H1 (cell line): ENCODE measurements around the gene CHDH. TPM values are rescaled to one million over a fixed set of nuclear protein-coding genes. Genes with fewer than 3 reads are reported as not detected.

Experiments
- CTCF ChIA-PET: fragments of 300-600 bp; sonication (Branson Sonifier 250); formaldehyde crosslinking; loops from one replicate; lab custom pipeline; 2021; ENCODE audit not compliant: partially characterized antibody; lab: Charles Lee
- POLR2A ChIA-PET: fragments of 300-600 bp; sonication (Branson Sonifier 250); formaldehyde crosslinking; loops from one replicate; lab custom pipeline; 2021; ENCODE audit warnings: inconsistent platforms; ENCODE audit not compliant: partially characterized antibody; lab: Charles Lee
- DNase-seq, 2 experiments: peaks; one replicate each; pipeline versions ENCODE4 v3.0.0 to v3.0.0-alpha.2; 2010 to 2022; ENCODE audit warnings: low spot score in 2 of 2, low read depth in 1 of 2, mixed read lengths in 1 of 2
- FAIRE-seq: peaks from 2 replicates; lab custom pipeline; 2011; peaks lifted over from hg19 to GRCh38; lab: Jason Lieb, UNC
- H2AFZ ChIP-seq: 2 replicates; pipeline ENCODE4 v1.8.1; 2012; ENCODE audit warnings: low read length, inconsistent platforms
- H2AK5ac ChIP-seq: 2 replicates; pipeline ENCODE4 v1.6.1; 2013; ENCODE audit warnings: low read depth, low read length
- H2BK120ac ChIP-seq: replicated peaks from 2 replicates; pipeline ENCODE3; 2013; ENCODE audit warnings: low read depth, low read length, inconsistent platforms
- H2BK12ac ChIP-seq: 2 replicates; pipeline ENCODE4 v1.6.1; 2013; ENCODE audit warnings: low read depth, low read length
- H2BK15ac ChIP-seq: 2 replicates; pipeline ENCODE4 v1.6.1; 2013; ENCODE audit warnings: low read length
- H2BK20ac ChIP-seq: 2 replicates; pipeline ENCODE4 v1.6.1; 2013; ENCODE audit warnings: low read length
- H2BK5ac ChIP-seq: 2 replicates; pipeline ENCODE4 v1.6.1; 2013; ENCODE audit warnings: low read depth, low read length
- H3K14ac ChIP-seq: 2 replicates; pipeline ENCODE4 v1.6.1; 2013; ENCODE audit warnings: inconsistent platforms; ENCODE audit not compliant: insufficient read length
- H3K18ac ChIP-seq: 2 replicates; pipeline ENCODE4 v1.6.1; 2013; ENCODE audit warnings: low read length; ENCODE audit errors: extremely low read depth
- H3K23ac ChIP-seq: 2 replicates; pipeline ENCODE4 v1.6.1; 2013; ENCODE audit warnings: inconsistent platforms; ENCODE audit not compliant: insufficient read length
- H3K23me2 ChIP-seq: 2 replicates; pipeline ENCODE4 v1.6.1; 2013; ENCODE audit warnings: low read depth, low read length
- H3K27ac ChIP-seq: 2 replicates; pipeline ENCODE4 v1.6.1; 2011; ENCODE audit warnings: low read depth, low read length, inconsistent platforms
- H3K27me3 ChIP-seq, 4 experiments: replicated peaks in 1 of 4; 1 replicate in 1 of 4; 2 replicates in 3 of 4; pipeline versions ENCODE4 v1.6.1 to v1.8.1; 2011 to 2013; ENCODE audit warnings: low read length in 3 of 4, mild to moderate bottlenecking in 3 of 4, inconsistent platforms in 2 of 4, mixed read lengths in 2 of 4, moderate library complexity in 1 of 4; ENCODE audit not compliant: control insufficient read depth in 3 of 4, insufficient read depth in 3 of 4; ENCODE audit errors: extremely low read depth in 1 of 4
- H3K36me3 ChIP-seq, 4 experiments: 2 replicates each; pipeline versions ENCODE4 v1.6.1 to v1.8.1; 2011 to 2013; ENCODE audit warnings: mild to moderate bottlenecking in 4 of 4, low read length in 3 of 4, moderate library complexity in 2 of 4, control low read depth in 1 of 4, inconsistent platforms in 1 of 4; ENCODE audit not compliant: insufficient read depth in 4 of 4, control insufficient read depth in 2 of 4
- H3K4ac ChIP-seq: replicated peaks from 2 replicates; pipeline ENCODE3; 2013; ENCODE audit warnings: low read length, low read depth, mixed read lengths, inconsistent platforms; ENCODE audit not compliant: insufficient read length
- H3K4me1 ChIP-seq, 4 experiments: replicated peaks in 1 of 4; 1 replicate in 1 of 4; 2 replicates in 3 of 4; pipeline versions ENCODE4 v1.6.1 to v1.8.1; 2011 to 2013; ENCODE audit warnings: low read length in 3 of 4, inconsistent platforms in 2 of 4, mixed read lengths in 1 of 4; ENCODE audit not compliant: insufficient read depth in 4 of 4, control insufficient read depth in 3 of 4
- H3K4me2 ChIP-seq, 2 experiments: 2 replicates each; pipeline versions ENCODE4 v1.6.1 to v1.8.1; 2011 to 2013; ENCODE audit warnings: low read depth in 2 of 2, low read length in 2 of 2, control low read depth in 1 of 2, inconsistent platforms in 1 of 2, mild to moderate bottlenecking in 1 of 2; ENCODE audit not compliant: insufficient read depth in 1 of 2
- H3K4me3 ChIP-seq, 4 experiments: fragments of 200-600, 300-600 bp in 1 of 4; sonication (generic), shearing (Covaris generic), sonication (Bioruptor Twin) in 1 of 4; 2 replicates each; pipeline versions ENCODE4 v1.5.1 to v1.8.1; 2011 to 2016; ENCODE audit warnings: low read length in 4 of 4, low read depth in 3 of 4, control low read depth in 2 of 4, inconsistent platforms in 2 of 4, mild to moderate bottlenecking in 2 of 4, mixed read lengths in 1 of 4, moderate library complexity in 1 of 4; ENCODE audit not compliant: insufficient read depth in 2 of 4; ENCODE audit errors: extremely low read depth in 1 of 4
- H3K56ac ChIP-seq: replicated peaks from 2 replicates; pipeline ENCODE3; 2013; ENCODE audit warnings: low read depth, mild to moderate bottlenecking, mixed read lengths, low read length, inconsistent platforms; ENCODE audit not compliant: insufficient read length
- H3K79me1 ChIP-seq: 2 replicates; pipeline ENCODE4 v1.6.1; 2013; ENCODE audit warnings: low read depth, low read length, control low read depth
- H3K79me2 ChIP-seq, 2 experiments: 2 replicates each; pipeline versions ENCODE4 v1.6.1 to v1.8.1; 2012 to 2013; ENCODE audit warnings: low read length in 2 of 2, mild to moderate bottlenecking in 2 of 2, inconsistent platforms in 1 of 2; ENCODE audit not compliant: insufficient read depth in 2 of 2, control insufficient read depth in 1 of 2
- H3K9ac ChIP-seq, 4 experiments: replicated peaks in 1 of 4; 1 replicate in 1 of 4; 2 replicates in 3 of 4; pipeline versions ENCODE4 v1.6.1 to v1.8.1; 2011 to 2013; ENCODE audit warnings: low read depth in 3 of 4, low read length in 3 of 4, control low read depth in 2 of 4, mild to moderate bottlenecking in 2 of 4, moderate library complexity in 2 of 4, inconsistent platforms in 1 of 4; ENCODE audit errors: extremely low read depth in 1 of 4
- H3K9me3 ChIP-seq, 2 experiments: 2 replicates each; pipeline versions ENCODE4 v1.6.1 to v1.8.1; 2012 to 2013; ENCODE audit warnings: mild to moderate bottlenecking in 2 of 2, moderate library complexity in 2 of 2, control low read depth in 1 of 2, inconsistent platforms in 1 of 2, low read depth in 1 of 2, low read length in 1 of 2, mixed read lengths in 1 of 2; ENCODE audit not compliant: insufficient read depth in 2 of 2
- H4K20me1 ChIP-seq, 2 experiments: replicated peaks in 1 of 2; 2 replicates each; pipeline versions ENCODE3 to v1.8.1; 2011 to 2013; ENCODE audit warnings: inconsistent platforms in 2 of 2, low read length in 2 of 2, mild to moderate bottlenecking in 1 of 2; ENCODE audit not compliant: insufficient read depth in 2 of 2, control insufficient read depth in 1 of 2
- H4K5ac ChIP-seq: 2 replicates; pipeline ENCODE4 v1.6.1; 2013; ENCODE audit warnings: low read length, low read depth, mixed read lengths, inconsistent platforms; ENCODE audit not compliant: insufficient read length
- H4K8ac ChIP-seq: 2 replicates; pipeline ENCODE4 v1.8.0; 2013; ENCODE audit warnings: mild to moderate bottlenecking, moderate library complexity, low read length, inconsistent platforms; ENCODE audit not compliant: insufficient read depth; ENCODE audit errors: extremely low read depth
- H4K91ac ChIP-seq: replicated peaks from 2 replicates; pipeline ENCODE3; 2013; ENCODE audit warnings: low read length, mixed read lengths, inconsistent platforms; ENCODE audit not compliant: insufficient read length
- BACH1 ChIP-seq: IDR thresholded peaks from 2 replicates; pipeline ENCODE4 v1.6.1; 2012; ENCODE audit warnings: low read length, improper control_type of control experiment
- EP300 ChIP-seq, 2 experiments: IDR thresholded peaks; 1 replicate in 1 of 2; 2 replicates in 1 of 2; pipeline ENCODE4 v1.6.1; 2011 to 2012; ENCODE audit warnings: low read depth in 2 of 2, low read length in 2 of 2, mild to moderate bottlenecking in 2 of 2, borderline replicate concordance in 1 of 2, inconsistent platforms in 1 of 2, moderate library complexity in 1 of 2
- GTF2F1 ChIP-seq: IDR thresholded peaks from 2 replicates; pipeline ENCODE4 v1.6.1; 2012; ENCODE audit warnings: low read depth, low read length, improper control_type of control experiment, borderline replicate concordance
- KDM5A ChIP-seq: fragments of 200-600 bp; IDR thresholded peaks from 2 replicates; pipeline ENCODE4 v1.7.1; 2012; ENCODE audit warnings: mild to moderate bottlenecking, low read length, inconsistent platforms, mixed read lengths
- POU5F1 ChIP-seq: IDR thresholded peaks from 2 replicates; pipeline ENCODE4 v1.6.1; 2011; ENCODE audit warnings: low read depth, mild to moderate bottlenecking, low read length, moderate library complexity
- TAF7 ChIP-seq: optimal IDR thresholded peaks from 2 replicates; pipeline ENCODE3; 2011; ENCODE audit warnings: low read depth, mild to moderate bottlenecking, inconsistent platforms, low read length, moderate library complexity, borderline replicate concordance
- TBP ChIP-seq: IDR thresholded peaks from 2 replicates; pipeline ENCODE4 v1.6.1; 2011; ENCODE audit warnings: low read depth, low read length, improper control_type of control experiment
- WGBS, 2 experiments: shearing (Covaris generic) in 1 of 2; methylation state at CpG; one replicate each; pipeline versions ENCODE4 v1.1.6 to v1.1.7; 2013 to 2015; ENCODE audit warnings: low lambda C conversion rate in 2 of 2, mixed read lengths in 2 of 2, inconsistent platforms in 1 of 2, low coverage in 1 of 2, missing lambda C conversion rate in 1 of 2; ENCODE audit not compliant: insufficient replicate concordance in 2 of 2, insufficient coverage in 1 of 2, insufficient read length in 1 of 2; ENCODE audit errors: extremely low coverage in 1 of 2, missing lambda C conversion rate in 1 of 2; 5-methylcytosine and 5-hydroxymethylcytosine counted together
- polyA plus RNA-seq, 7 experiments: library from polyadenylated mRNA; depleted of rRNA in 3 of 7; stranded (reverse) in 5 of 7; unstranded in 2 of 7; fragments of >200 nt in 5 of 7; fragments of 200-250 nt in 2 of 7; gene quantifications; 1 replicate in 5 of 7; 2 replicates in 1 of 7; 4 replicates in 1 of 7; pipeline versions ENCODE4 v1.2.1 to v1.2.3, GENCODE V29; 2011 to 2013; ENCODE audit warnings: missing spikeins in 2 of 7, mixed read lengths in 2 of 7
- total RNA-seq: library from RNA; stranded (reverse); fragmentation: NEBNext Ultra II Directional; extraction: Animal tissue kit (Norgen Biotek cat#: 25700); gene quantifications from 2 replicates; pipeline ENCODE4 v1.2.1, GENCODE V29; 2021
- TF ChIP-seq, protein P1 (sequence below): IDR thresholded peaks from 2 replicates; pipeline ENCODE4 v1.6.1; 2012; ENCODE audit warnings: inconsistent platforms
- TF ChIP-seq, protein P2 (sequence below): IDR thresholded peaks from 2 replicates; pipeline ENCODE4 v1.6.1; 2012; ENCODE audit warnings: inconsistent platforms

CHDH gene
- total and polyA plus RNA-seq, 2 of the 8 experiments (the other 6 are each of a cell fraction or from before 2014, with no cell fraction given), result 4.9 to 10.3 TPM

DNA sequence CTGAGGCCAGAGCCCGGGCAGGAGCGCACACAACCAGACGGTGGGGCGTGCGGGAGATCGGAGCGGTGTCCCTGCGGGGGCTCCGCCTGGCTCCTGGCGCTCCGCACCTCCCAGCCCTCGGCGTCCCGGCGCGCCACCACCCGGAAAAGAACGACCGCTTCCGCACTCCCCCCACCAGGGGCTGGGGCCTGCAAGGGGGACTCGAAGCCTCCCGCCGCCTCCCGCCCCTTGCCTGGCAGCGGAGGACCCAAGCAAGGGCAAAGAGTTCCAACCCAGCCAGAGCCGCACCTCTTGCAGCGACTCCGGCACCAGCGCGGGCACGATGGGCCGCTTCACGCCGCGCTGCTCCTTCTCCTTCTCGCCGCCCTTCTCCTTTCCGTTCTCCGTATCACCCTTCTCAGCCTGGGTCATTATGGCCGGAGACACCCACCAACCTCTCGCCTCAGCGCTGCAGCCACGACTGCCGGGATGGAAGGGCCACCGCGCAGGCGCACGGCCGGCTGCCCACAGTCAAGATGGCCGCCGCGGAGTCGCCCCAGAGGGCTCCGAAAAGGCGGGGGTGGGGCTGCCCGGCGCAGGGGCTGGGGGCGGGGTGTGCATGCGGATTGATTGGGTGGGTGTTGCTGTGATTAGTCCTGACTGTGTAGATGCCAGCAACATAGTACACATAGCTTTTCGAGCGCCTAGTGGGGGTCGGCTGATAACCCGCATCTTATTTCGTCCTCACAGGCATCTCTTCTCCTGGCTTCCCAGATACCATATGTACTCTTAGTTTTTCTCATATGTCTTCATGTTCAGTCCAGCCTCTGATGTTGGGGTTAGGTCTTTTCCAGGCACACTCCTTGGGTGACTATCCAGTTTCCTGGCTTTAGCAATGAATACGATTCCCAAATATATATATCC, 35.7 kb upstream of the CHDH start, which contains the start of gene ACTR8:
TSS of gene ACTR8 (minus strand) at position 462 of the 903 bp plus-strand sequence. CDS start at position 411, 51 bp downstream.
- peak within 1 kb of the TSS; percentile 68 for H4K5ac ChIP-seq
- H3K14ac ChIP-seq, result no peak within 1 kb of the TSS
- H4K20me1 ChIP-seq, result no peaks in the 10 kb centered on the region
- H2BK5ac ChIP-seq, result peak within 1 kb of the TSS; percentile 92
- peaks cover 10 to 48% (median 27%) of the 10 kb centered on the region in 4 experiments; a peak in 7 of 8 replicates for H3K36me3 ChIP-seq
- no peak within 1 kb of the TSS for H2BK20ac ChIP-seq
- H3K9me3 ChIP-seq, result no peaks in the 10 kb centered on the region; a peak in 1 of 4 replicates
- no peaks in the 10 kb centered on the region; the same call in 1 of the 2 replicates for H3K79me1 ChIP-seq
- H3K27me3 ChIP-seq, result no peaks in the 10 kb centered on the region
- H3K4me1 ChIP-seq, result peaks cover 3 to 7% (median 4%) of the 10 kb centered on the region in 4 experiments; a peak in 5 of 7 replicates
- peak within 1 kb of the TSS; percentile 11 for H4K91ac ChIP-seq
- peak within 1 kb of the TSS; percentile 85 to 88 for H3K4me2 ChIP-seq
- ChIA-PET CTCF (interaction anchor here (0.7 to 1.6 kb wide), 4 partner anchors 8 to 116 kb away, joined by 3 to 5 read pairs (median 4); no protein-coding TSS in a partner anchor), POLR2A (interaction anchor here (0.7 to 2.0 kb wide), 5 partner anchors 9 to 39 kb away, joined by 3 to 7 read pairs (median 4); partner anchors contain the start of genes CHDH and IL17RB)
- no peak within 1 kb of the TSS for H2BK15ac ChIP-seq
- no peak within 1 kb of the TSS for H3K4ac ChIP-seq
- peak within 1 kb of the TSS; percentile 59 to 96 (median 86) for H3K9ac ChIP-seq
- peak; percentile 72 to 94 for DNase-seq
- 3% methylated on average over 39 of the region's 65 CpGs; no CpG with 5 or more reads in 1 of the 2 experiments for WGBS, 2 experiments
- H3K27ac ChIP-seq, result peak within 1 kb of the TSS; percentile 80
- no peak for FAIRE-seq
- peaks cover 0 to 12% of the 10 kb centered on the region in 2 experiments; a peak in 2 of 4 replicates for H3K79me2 ChIP-seq
- H3K4me3 ChIP-seq, result peak within 1 kb of the TSS; percentile 73 to 94 (median 90)
- H3K23ac ChIP-seq, result no peak within 1 kb of the TSS
- H3K56ac ChIP-seq, result peak within 1 kb of the TSS; percentile 85
- H2BK12ac ChIP-seq, result peak within 1 kb of the TSS; percentile 52; the same call in 1 of the 2 replicates
- H3K23me2 ChIP-seq, result peaks cover 2% of the 10 kb centered on the region; the same call in 1 of the 2 replicates
- no peak within 1 kb of the TSS for H2BK120ac ChIP-seq
- H4K8ac ChIP-seq, result peak within 1 kb of the TSS; percentile 95; the same call in 1 of the 2 replicates
- H3K18ac ChIP-seq, result peak within 1 kb of the TSS; percentile 95; the same call in 1 of the 2 replicates
- no peak within 1 kb of the TSS for H2AK5ac ChIP-seq
- H2AFZ ChIP-seq, result peak within 1 kb of the TSS; percentile 37; the same call in 1 of the 2 replicates
- no peak for TF ChIP-seq KDM5A
- TF ChIP-seq, protein P1, sequence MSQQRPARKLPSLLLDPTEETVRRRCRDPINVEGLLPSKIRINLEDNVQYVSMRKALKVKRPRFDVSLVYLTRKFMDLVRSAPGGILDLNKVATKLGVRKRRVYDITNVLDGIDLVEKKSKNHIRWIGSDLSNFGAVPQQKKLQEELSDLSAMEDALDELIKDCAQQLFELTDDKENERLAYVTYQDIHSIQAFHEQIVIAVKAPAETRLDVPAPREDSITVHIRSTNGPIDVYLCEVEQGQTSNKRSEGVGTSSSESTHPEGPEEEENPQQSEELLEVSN, result peak; percentile 27; the same call in 1 of the 2 replicates
- no peak for TF ChIP-seq BACH1
- TF ChIP-seq POU5F1, result no peak
- peak; percentile 92 for TF ChIP-seq TBP
- TF ChIP-seq, protein P2, sequence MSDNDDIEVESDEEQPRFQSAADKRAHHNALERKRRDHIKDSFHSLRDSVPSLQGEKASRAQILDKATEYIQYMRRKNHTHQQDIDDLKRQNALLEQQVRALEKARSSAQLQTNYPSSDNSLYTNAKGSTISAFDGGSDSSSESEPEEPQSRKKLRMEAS, result peak; percentile 59
- peak; percentile 98 for TF ChIP-seq TAF7
- no peak for TF ChIP-seq EP300 (IDR thresholded peaks at IDR 0.05; ENCODE audit: borderline replicate concordance in 1 of 2, low read depth in 2 of 2, low read length in 2 of 2)
- TF ChIP-seq GTF2F1, result no peak
